HG02763 (cell line): ENCODE measurements around the gene DERL2.
"Not testable (repeated sequence)": the region's sequence is repeated elsewhere in the genome, so short reads cannot be mapped to it uniquely, and the experiment has no call there.

Experiments
- ATAC-seq: cut with Tn5 transposase; IDR thresholded peaks from one replicate; pipeline ENCODE4 v1.9.1; 2021; ENCODE audit warnings: mild to moderate bottlenecking, moderate library complexity; ENCODE audit not compliant: unreplicated experiment

DERL2 gene

DNA sequence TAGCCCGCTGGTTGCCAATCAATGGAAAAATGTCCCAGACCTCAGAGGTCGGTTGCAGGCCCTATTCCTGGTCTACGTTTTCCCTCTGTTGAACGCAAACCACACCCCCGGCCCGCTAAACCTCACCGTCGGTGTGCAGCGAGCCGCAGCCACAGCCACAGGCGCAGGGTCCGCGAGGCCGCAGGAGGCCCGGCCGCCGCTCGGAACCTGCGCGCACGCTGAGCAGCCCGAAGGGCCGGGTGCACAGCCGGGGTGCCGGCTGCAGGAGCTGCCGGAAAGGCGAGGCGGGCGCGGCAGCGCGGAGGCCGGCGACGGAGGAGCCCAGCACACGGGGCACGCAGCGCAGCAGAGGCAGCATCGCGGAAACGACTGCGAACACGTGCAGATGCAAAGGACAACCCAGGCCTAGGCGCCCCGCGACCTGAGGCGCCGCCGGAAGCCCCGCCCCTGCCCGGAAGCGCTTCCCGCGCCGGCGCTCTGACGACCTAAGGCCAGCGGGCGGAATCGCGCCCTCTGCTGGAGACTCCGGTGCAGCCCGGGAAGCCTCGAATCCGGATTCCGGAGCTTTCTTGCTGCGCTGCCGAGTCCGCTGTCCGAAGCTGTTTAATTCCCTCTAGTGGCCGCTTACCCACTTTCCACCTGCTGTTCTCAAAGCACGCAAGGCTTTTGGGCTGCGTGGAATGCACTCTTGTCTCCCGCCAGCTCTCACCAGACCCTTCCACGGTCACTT, 47.1 kb downstream of the DERL2 start, which contains the start of gene C1QBP:
TSS of gene C1QBP (minus strand) at position 440 of the 730 bp plus-strand sequence. CDS start at position 358, 82 bp downstream.
- peak; percentile 86 for ATAC-seq

DNA sequence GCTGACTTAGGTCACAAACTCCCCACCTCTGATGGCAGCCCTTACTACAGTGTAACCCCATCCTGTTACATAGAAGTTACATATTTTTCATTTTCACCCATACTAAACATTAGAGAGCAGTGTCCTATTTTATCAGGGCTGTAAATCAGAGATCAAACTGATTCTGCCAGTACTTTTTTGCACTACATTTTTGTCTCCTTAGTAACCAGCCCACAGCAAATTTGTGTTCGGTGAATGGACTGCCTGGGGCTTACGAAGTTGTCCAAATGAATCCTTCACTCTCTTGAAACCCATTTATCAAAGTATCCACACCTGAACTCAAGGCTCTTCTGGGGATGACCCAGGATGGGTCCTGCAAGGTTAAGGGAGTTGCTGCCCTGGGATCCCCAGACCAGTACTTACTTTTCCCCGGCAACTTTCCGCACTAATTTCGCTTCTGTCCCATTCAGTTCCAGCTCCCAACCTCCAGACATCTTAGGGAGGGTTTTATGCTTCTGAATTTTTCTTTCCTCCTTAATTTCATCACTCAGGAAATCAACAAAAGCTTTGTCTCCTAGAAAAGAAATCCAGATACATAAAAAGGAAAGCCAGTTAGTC, 48.2 kb downstream of the DERL2 start:
- no peak for ATAC-seq

GRCh38 chr17:5435781-5436315, 50.1 kb downstream of the DERL2 start:
- not testable (repeated sequence) for ATAC-seq

DNA sequence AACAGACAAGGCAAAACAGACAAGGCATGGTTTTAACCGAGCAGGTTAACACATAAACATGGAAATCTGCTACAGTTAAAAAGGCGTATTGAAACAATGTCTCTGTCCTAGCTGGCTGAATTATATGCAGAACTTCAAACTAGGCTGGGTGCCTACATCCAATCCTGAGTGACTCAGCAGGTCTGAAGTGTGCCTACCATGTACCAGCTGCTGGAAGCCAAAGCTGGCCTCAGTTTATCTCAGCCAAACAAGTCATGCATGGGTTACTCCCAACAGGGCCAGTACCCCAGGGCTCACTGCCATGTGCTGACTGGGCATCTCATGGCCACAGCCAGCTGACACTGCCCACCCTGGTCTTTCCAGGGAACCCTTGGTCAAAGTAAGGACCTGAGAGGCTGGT, 51.0 kb downstream of the DERL2 start:
- no peak for ATAC-seq

GRCh38 chr17:5431949-5432556, 53.9 kb downstream of the DERL2 start:
- ATAC-seq, result no peak

GRCh38 chr17:5431234-5431633, 54.7 kb downstream of the DERL2 start:
- ATAC-seq, result not testable (repeated sequence)

- no peak for ATAC-seq
Measured at GRCh38 chr17:5430413-5430999, 55.5 kb downstream of the DERL2 start.

GRCh38 chr17:5429191-5429887, 56.6 kb downstream of the DERL2 start:
- no peak for ATAC-seq

GRCh38 chr17:5425826-5426225, 60.2 kb downstream of the DERL2 start:
- ATAC-seq, result no peak

GRCh38 chr17:5424909-5425308, 61.1 kb downstream of the DERL2 start:
- ATAC-seq, result no peak

DNA sequence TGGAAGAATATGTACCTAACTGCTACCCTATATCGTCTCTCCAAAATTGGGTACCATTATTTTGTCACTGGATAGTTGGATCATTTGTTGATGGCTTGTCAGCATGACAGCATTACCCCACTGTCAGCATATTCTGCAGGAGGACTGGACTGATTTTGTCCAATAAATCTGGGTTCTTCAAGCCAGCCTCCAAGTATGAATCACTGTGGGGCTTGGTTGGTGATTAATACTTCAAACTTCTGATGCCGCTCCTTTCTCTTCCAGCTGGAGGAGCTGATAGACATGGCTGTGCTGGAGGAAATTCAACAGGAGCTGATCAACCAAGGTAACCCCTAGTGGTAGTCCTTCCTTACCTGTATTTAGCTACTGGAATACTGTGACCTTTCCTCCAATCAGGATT, 63.5 kb downstream of the DERL2 start:
- no peak for ATAC-seq
